ENCODE results near the gene AMH. TPM values are rescaled to one million over a fixed set of nuclear protein-coding genes. Genes with fewer than 3 reads are reported as not detected.

The AMH gene
- total RNA-seq, 2 experiments from 2014 or later: 4.5 to 6.1 TPM

DNA sequence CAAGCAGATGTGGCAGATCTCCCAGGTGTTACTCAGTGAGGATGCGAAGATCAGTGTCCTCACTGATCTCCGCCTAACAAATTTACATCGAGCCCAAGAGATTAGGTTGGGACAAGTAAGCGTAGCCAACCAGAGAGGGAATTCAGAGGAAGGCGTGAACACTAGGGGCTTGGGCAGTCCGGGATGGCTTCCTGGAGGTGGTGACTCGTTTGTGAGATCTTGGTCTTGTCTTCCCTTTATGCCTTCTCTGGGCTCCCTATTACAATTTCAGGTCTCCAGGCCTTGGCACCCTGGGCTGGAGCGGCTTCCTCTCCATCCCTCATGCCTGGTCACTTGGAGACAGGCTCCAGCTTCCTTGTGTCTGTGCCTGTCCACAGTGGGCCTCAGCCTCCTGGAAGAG lies 6.3 kb upstream of the AMH start:
- ATAC-seq: no peak
- no peaks in the 10 kb centered on the region for H3K9me3 Mint-ChIP-seq
- CTCF ChIA-PET: interaction anchor here (0.7 to 1.3 kb wide), 2 partner anchors 16 to 19 kb away, joined by 4 read pairs; no protein-coding TSS in a partner anchor
- no peak overlapping the region for H3K4me3 Mint-ChIP-seq
- TF ChIP-seq, protein P1, sequence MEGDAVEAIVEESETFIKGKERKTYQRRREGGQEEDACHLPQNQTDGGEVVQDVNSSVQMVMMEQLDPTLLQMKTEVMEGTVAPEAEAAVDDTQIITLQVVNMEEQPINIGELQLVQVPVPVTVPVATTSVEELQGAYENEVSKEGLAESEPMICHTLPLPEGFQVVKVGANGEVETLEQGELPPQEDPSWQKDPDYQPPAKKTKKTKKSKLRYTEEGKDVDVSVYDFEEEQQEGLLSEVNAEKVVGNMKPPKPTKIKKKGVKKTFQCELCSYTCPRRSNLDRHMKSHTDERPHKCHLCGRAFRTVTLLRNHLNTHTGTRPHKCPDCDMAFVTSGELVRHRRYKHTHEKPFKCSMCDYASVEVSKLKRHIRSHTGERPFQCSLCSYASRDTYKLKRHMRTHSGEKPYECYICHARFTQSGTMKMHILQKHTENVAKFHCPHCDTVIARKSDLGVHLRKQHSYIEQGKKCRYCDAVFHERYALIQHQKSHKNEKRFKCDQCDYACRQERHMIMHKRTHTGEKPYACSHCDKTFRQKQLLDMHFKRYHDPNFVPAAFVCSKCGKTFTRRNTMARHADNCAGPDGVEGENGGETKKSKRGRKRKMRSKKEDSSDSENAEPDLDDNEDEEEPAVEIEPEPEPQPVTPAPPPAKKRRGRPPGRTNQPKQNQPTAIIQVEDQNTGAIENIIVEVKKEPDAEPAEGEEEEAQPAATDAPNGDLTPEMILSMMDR (IDR thresholded peaks at IDR 0.05): no peak
- peaks cover 46% of the 10 kb centered on the region for H3K4me1 Mint-ChIP-seq (ENCODE audit: low read depth)
- intact Hi-C loops (cut with micrococcal nuclease): no loop called here
- POLR2A ChIA-PET: interaction anchor here (0.9 to 10.4 kb wide), 3 partner anchors 13 to 142 kb away, joined by 3 to 202 read pairs (median 6); partner anchors contain the start of genes AMH and JSRP1
- peaks cover 56% of the 10 kb centered on the region for H3K36me3 Mint-ChIP-seq (ENCODE audit: low read depth)
- H3K27me3 Mint-ChIP-seq: no peaks in the 10 kb centered on the region
- H3K27ac Mint-ChIP-seq: no peak overlapping the region
- no peak for DNase-seq

DNA sequence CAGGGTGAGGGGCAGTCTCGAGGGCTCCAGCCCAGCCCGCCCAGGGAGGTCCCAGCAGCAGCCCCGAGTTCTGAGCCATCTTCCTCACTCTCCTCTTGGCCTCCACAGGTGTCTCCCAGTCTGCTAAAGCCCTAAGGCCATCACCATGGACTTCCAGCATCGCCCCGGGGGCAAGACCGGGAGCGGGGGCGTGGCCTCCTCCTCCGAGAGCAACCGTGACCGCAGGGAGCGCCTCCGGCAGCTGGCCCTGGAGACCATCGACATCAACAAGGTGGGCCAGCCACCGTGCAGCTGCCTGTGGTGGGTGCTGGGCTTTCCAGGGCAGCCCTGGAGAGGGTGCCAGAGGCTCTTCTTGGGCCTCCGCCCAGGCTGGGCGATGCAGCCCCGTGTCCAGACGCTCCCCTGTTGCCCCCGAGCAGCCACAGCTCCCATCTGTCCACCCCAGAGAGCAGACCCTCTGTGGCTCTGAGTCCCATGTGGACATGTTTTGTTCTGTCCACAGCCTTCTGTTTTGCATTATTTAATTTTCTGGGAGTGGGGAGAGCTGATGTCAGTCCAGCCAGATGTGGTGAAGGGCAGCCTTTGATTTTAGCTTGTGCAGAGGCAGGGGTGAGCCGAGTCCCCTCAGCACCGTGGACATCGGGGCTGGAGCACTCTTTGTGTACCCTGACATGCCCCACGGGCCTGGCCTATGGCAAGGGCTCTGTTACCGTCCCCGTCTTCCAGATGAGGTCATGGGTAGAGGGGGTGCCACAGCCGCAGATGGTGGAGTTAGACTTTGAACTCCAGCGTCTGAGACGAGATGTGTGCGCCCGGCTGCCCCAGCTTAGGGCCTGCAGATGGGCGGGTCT lies 5.6 kb upstream of the AMH start:
- H3K4me1 Mint-ChIP-seq (ENCODE audit: low read depth): peaks cover 39% of the 10 kb centered on the region
- no peak for ATAC-seq
- H3K4me3 Mint-ChIP-seq: no peak overlapping the region
- CTCF ChIA-PET: interaction anchor here (0.5 to 1.3 kb wide), 2 partner anchors 18 to 80 kb away, joined by 3 to 4 read pairs; no protein-coding TSS in a partner anchor
- intact Hi-C loops (cut with micrococcal nuclease): no loop called here
- DNase-seq: no peak
- no peak overlapping the region for H3K27ac Mint-ChIP-seq
- H3K9me3 Mint-ChIP-seq: no peaks in the 10 kb centered on the region
- H3K27me3 Mint-ChIP-seq: no peaks in the 10 kb centered on the region
- TF ChIP-seq, protein P1 (IDR thresholded peaks at IDR 0.05): no peak
- POLR2A ChIA-PET: interaction anchor here (0.9 to 10.4 kb wide), 3 partner anchors 12 to 141 kb away, joined by 3 to 202 read pairs (median 6); partner anchors contain the start of genes AMH and JSRP1
- peaks cover 49% of the 10 kb centered on the region for H3K36me3 Mint-ChIP-seq (ENCODE audit: low read depth)

DNA sequence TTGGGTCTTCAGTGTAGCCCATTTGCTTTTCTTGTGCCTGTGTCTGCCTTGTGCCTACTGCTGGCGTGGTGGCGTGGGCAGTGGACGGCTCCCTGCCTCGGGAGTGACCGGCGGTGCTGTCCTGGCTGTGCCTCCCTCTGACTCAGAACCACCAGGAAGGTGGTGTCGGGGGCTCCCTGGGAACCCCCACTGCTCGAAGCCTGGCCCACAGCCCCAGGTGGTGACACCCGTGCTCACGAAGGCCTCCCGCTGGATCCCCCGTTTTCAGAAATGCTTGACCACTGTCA lies 5.1 kb upstream of the AMH start:
- CTCF ChIA-PET: no interaction called here
- Mint-ChIP-seq H3K36me3 (ENCODE audit: low read depth) (peaks cover 44% of the 10 kb centered on the region), H3K4me1 (ENCODE audit: low read depth) (peaks cover 34% of the 10 kb centered on the region), H3K9me3 (no peaks in the 10 kb centered on the region), H3K27ac (no peak overlapping the region), H3K27me3 (no peaks in the 10 kb centered on the region), H3K4me3 (no peak overlapping the region)
- POLR2A ChIA-PET: interaction anchor here (1.3 to 10.4 kb wide), 2 partner anchors 12 to 26 kb away, joined by 6 to 202 read pairs; partner anchors contain the start of genes AMH and JSRP1
- DNase-seq (no peak), ATAC-seq (no peak)
- intact Hi-C loops (cut with micrococcal nuclease): no loop called here
- TF ChIP-seq, protein P1 (IDR thresholded peaks at IDR 0.05): no peak

DNA sequence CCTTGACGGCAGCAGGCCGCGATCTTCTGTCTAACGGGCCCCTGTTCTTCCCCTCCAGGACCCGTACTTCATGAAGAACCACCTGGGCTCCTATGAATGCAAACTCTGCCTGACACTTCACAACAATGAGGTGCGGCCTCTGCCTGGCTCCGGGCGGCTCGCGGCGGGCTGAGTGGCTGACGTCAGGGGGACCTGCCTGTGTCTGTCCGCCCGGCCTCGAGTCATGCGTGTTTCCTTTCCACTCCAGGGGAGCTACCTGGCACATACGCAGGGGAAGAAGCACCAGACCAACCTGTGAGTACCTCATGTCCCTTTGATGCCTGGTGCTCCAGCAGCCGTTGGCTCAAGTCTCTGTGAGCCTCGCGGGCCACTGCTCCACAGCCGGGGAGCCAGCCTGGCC lies 4.6 kb upstream of the AMH start:
- TF ChIP-seq, protein P1 (IDR thresholded peaks at IDR 0.05): no peak
- intact Hi-C loops (cut with micrococcal nuclease): no loop called here
- no peak for DNase-seq
- H3K36me3 Mint-ChIP-seq (ENCODE audit: low read depth): peaks cover 40% of the 10 kb centered on the region
- no peak overlapping the region for H3K4me3 Mint-ChIP-seq
- ATAC-seq: no peak
- no peaks in the 10 kb centered on the region for H3K27me3 Mint-ChIP-seq
- ChIA-PET POLR2A (interaction anchor here (1.9 to 10.4 kb wide), 2 partner anchors 11 to 25 kb away, joined by 6 to 202 read pairs; partner anchors contain the start of genes AMH and JSRP1), CTCF (no interaction called here)
- H3K4me1 Mint-ChIP-seq (ENCODE audit: low read depth): peaks cover 31% of the 10 kb centered on the region
- no peak overlapping the region for H3K27ac Mint-ChIP-seq
- no peaks in the 10 kb centered on the region for H3K9me3 Mint-ChIP-seq

DNA sequence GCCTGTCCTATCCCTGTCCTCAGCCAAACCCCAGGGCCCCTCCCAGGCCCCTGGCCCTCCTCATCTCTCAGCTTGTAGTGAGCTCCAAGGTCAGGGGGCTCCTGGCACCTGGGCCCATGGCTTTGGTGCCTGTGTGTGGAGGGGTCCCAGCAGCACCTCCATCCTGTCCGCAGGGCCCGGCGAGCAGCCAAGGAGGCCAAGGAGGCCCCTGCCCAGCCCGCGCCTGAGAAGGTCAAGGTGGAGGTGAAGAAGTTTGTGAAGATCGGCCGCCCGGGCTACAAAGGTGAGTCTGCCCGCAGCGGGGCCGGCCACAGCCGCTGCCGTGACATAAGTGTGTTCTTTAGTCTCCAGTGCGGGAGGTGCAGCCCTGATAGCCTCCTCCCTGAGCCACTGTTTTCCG lies 3.9 kb upstream of the AMH start:
- Mint-ChIP-seq H3K27me3 (no peaks in the 10 kb centered on the region), H3K4me3 (no peak overlapping the region), H3K4me1 (ENCODE audit: low read depth) (peaks cover 26% of the 10 kb centered on the region), H3K9me3 (no peaks in the 10 kb centered on the region), H3K36me3 (ENCODE audit: low read depth) (peaks cover 33% of the 10 kb centered on the region), H3K27ac (no peak overlapping the region)
- DNase-seq (no peak), ATAC-seq (no peak)
- intact Hi-C loops (cut with micrococcal nuclease): no loop called here
- POLR2A ChIA-PET: interaction anchor here (0.7 to 10.4 kb wide), 5 partner anchors 8 to 25 kb away, joined by 3 to 202 read pairs (median 6); partner anchors contain the start of genes AMH and JSRP1
- CTCF ChIA-PET: no interaction called here
- TF ChIP-seq, protein P1 (IDR thresholded peaks at IDR 0.05): no peak

Measured in activated CD8-positive, alpha-beta T cell treated with anti-CD3 and anti-CD28 coated beads for 36 hours (primary cell).